ENCODE data around the gene ADAMTS20. TPM values are rescaled to one million over a fixed set of nuclear protein-coding genes. Genes with fewer than 3 reads are reported as not detected.

The ADAMTS20 gene
- total and polyA plus RNA-seq, 10 of the 15 experiments (the other 5 are each of a cell fraction or from before 2014, with no cell fraction given), result 0.33 TPM; not detected in 9

DNA sequence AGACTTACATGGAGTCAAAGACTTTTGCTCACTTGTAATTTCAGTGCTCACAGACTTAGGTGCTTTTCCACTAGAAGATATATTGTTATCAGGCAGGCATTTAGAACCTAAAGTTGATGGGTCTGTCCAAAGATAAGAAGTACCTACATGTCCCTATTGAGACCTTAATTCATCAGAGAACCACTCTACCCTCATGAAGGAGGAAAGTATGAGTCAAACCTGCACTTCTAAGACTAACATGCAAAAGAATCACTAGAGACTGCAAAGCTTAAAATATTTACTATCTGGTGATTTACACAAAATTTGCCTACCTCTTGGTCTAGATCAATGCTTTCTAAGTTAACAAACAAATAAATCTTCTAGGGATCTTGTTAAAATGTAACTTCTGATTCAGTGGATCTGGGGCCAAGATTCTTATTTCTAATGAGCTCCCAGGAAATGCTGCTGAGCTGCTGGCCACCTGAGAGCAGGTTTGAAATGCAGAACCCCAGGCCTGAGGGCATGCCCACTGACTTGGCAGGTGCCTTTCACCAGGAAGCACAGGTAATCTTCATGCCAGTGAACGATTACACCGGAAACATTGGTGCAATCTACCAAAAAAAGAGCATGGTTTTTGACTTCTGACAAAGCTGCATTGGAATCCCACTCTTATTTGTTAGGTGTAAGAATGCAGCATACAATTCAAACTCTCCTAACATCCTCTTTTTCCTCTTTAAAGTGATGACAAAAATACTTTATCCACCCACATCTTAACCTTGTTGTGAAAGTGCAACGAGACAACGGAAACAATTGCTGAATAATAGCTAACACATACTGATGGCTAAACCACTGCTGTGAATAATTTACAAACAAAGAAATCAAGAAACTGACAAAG is 214.2 kb downstream of the ADAMTS20 start (continued):
- TF ChIP-seq, protein P1, sequence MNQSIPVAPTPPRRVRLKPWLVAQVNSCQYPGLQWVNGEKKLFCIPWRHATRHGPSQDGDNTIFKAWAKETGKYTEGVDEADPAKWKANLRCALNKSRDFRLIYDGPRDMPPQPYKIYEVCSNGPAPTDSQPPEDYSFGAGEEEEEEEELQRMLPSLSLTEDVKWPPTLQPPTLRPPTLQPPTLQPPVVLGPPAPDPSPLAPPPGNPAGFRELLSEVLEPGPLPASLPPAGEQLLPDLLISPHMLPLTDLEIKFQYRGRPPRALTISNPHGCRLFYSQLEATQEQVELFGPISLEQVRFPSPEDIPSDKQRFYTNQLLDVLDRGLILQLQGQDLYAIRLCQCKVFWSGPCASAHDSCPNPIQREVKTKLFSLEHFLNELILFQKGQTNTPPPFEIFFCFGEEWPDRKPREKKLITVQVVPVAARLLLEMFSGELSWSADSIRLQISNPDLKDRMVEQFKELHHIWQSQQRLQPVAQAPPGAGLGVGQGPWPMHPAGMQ (IDR thresholded peaks at IDR 0.05; ENCODE audit: borderline replicate concordance), result no peak
- no peak for TF ChIP-seq YY1 (IDR thresholded peaks at IDR 0.05; ENCODE audit: low read depth, low read length)
- TF ChIP-seq, protein P2, sequence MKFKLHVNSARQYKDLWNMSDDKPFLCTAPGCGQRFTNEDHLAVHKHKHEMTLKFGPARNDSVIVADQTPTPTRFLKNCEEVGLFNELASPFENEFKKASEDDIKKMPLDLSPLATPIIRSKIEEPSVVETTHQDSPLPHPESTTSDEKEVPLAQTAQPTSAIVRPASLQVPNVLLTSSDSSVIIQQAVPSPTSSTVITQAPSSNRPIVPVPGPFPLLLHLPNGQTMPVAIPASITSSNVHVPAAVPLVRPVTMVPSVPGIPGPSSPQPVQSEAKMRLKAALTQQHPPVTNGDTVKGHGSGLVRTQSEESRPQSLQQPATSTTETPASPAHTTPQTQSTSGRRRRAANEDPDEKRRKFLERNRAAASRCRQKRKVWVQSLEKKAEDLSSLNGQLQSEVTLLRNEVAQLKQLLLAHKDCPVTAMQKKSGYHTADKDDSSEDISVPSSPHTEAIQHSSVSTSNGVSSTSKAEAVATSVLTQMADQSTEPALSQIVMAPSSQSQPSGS (IDR thresholded peaks at IDR 0.05; ENCODE audit: low read length), result no peak
- TF ChIP-seq SRF (IDR thresholded peaks at IDR 0.05; ENCODE audit: low read depth in 2 of 2, low read length in 2 of 2), result no peak
- no peak for TF ChIP-seq MTA3 (IDR thresholded peaks at IDR 0.05; ENCODE audit: borderline replicate concordance, low read length)
- no peak for TF ChIP-seq NFXL1 (IDR thresholded peaks at IDR 0.05; ENCODE audit: borderline replicate concordance)
- no peak for TF ChIP-seq MAX (IDR thresholded peaks at IDR 0.05; ENCODE audit: low read depth, low read length)
- TF ChIP-seq PRDM15 (CRISPR knock-in tag; IDR thresholded peaks at IDR 0.05), result no peak
- TF ChIP-seq CEBPZ (IDR thresholded peaks at IDR 0.05; ENCODE audit: low read depth, low read length), result no peak
- peak; percentile 72 for TF ChIP-seq IKZF1 (conservative IDR thresholded peaks at IDR 0.05)
- TF ChIP-seq RBBP5 (conservative IDR thresholded peaks at IDR 0.05), result no peak
- TF ChIP-seq NR2C1 (IDR thresholded peaks at IDR 0.05), result no peak
- peak; percentile 49; the same call in 1 of the 2 replicates for TF ChIP-seq ATF7 (IDR thresholded peaks at IDR 0.05; ENCODE audit: low read depth)
- TF ChIP-seq, protein P3, sequence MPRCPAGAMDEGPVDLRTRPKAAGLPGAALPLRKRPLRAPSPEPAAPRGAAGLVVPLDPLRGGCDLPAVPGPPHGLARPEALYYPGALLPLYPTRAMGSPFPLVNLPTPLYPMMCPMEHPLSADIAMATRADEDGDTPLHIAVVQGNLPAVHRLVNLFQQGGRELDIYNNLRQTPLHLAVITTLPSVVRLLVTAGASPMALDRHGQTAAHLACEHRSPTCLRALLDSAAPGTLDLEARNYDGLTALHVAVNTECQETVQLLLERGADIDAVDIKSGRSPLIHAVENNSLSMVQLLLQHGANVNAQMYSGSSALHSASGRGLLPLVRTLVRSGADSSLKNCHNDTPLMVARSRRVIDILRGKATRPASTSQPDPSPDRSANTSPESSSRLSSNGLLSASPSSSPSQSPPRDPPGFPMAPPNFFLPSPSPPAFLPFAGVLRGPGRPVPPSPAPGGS (IDR thresholded peaks at IDR 0.05; ENCODE audit: borderline replicate concordance, insufficient read depth, low read depth, low read length, poor library complexity, severe bottlenecking), result no peak
- peak; percentile 26; the same call in 1 of the 2 replicates for TF ChIP-seq RUNX3 (IDR thresholded peaks at IDR 0.05; ENCODE audit: low read length)
- no peak for TF ChIP-seq ESRRA (IDR thresholded peaks at IDR 0.05; ENCODE audit: low read length)
- no peak for TF ChIP-seq POLR2A (IDR thresholded peaks at IDR 0.05; ENCODE audit: low read depth, low read length)
- no peak for TF ChIP-seq ZNF384 (IDR thresholded peaks at IDR 0.05; ENCODE audit: borderline replicate concordance, low read depth, low read length)
- no peak for TF ChIP-seq SREBF1 (IDR thresholded peaks at IDR 0.05; ENCODE audit: low read length)

Measured in GM12878 (cell line).